Natural killer cell (primary cell): ENCODE results near the gene P2RX1. TPM values are rescaled to one million over a fixed set of nuclear protein-coding genes. Genes with fewer than 3 reads are reported as not detected.

Source experiments
- ATAC-seq, 3 donors: fragments of 150-1000 bp in 2 of 3; fragments of 200-7000 bp in 1 of 3; cut with Tn5 transposase; 1 replicate in 1 of 3; 2 replicates in 2 of 3; pipeline ENCODE4 v1.10.0; 2021; ENCODE audit warnings: mild to moderate bottlenecking in 2 of 3, moderate library complexity in 2 of 3
- DNase-seq, 2 donors: peaks; one replicate each; pipeline versions ENCODE4 v3.0.0 to v3.0.0-alpha.2; 2013 to 2021; ENCODE audit warnings: mixed read lengths in 1 of 2
- H3K27ac ChIP-seq: one replicate; pipeline ENCODE4 v1.5.1; 2013; ENCODE audit warnings: mild to moderate bottlenecking, low read length
- H3K27me3 ChIP-seq: one replicate; pipeline ENCODE4 v1.6.1; 2013; ENCODE audit warnings: low read length; ENCODE audit not compliant: control insufficient read depth, insufficient read depth
- H3K36me3 ChIP-seq: one replicate; pipeline ENCODE4 v1.6.1; 2013; ENCODE audit warnings: low read length; ENCODE audit not compliant: control insufficient read depth, insufficient read depth
- H3K4me1 ChIP-seq: one replicate; pipeline ENCODE4 v1.6.1; 2013; ENCODE audit warnings: low read length; ENCODE audit not compliant: control insufficient read depth, insufficient read depth
- H3K4me3 ChIP-seq: one replicate; pipeline ENCODE4 v1.5.1; 2013; ENCODE audit warnings: low read length
- H3K9me3 ChIP-seq: one replicate; pipeline ENCODE4 v1.6.1; 2013; ENCODE audit warnings: low read length; ENCODE audit not compliant: control insufficient read depth, insufficient read depth
- H3K27ac Mint-ChIP-seq, 2 donors: one replicate each; pipeline ENCODE4 v1.8.0; 2022; ENCODE audit warnings: mild to moderate bottlenecking in 2 of 2, mixed read lengths in 2 of 2, moderate library complexity in 1 of 2
- H3K27me3 Mint-ChIP-seq, 2 donors: one replicate each; pipeline ENCODE4 v1.8.0; 2022; ENCODE audit warnings: low read depth in 2 of 2, mixed read lengths in 2 of 2
- H3K36me3 Mint-ChIP-seq: one replicate; pipeline ENCODE4 v1.8.0; 2022; ENCODE audit warnings: mixed read lengths
- H3K4me1 Mint-ChIP-seq, 2 donors: one replicate each; pipeline ENCODE4 v1.8.0; 2022; ENCODE audit warnings: mixed read lengths in 2 of 2
- H3K4me3 Mint-ChIP-seq: one replicate; pipeline ENCODE4 v1.8.0; 2022; ENCODE audit warnings: mild to moderate bottlenecking, moderate library complexity, mixed read lengths
- H3K9me3 Mint-ChIP-seq, 2 donors: one replicate each; pipeline ENCODE4 v1.8.0; 2022; ENCODE audit warnings: mixed read lengths in 2 of 2
- WGBS: methylation state at CpG from one replicate; pipeline ENCODE4 v1.1.7; 2013; ENCODE audit warnings: missing lambda C conversion rate; ENCODE audit not compliant: insufficient coverage; 5-methylcytosine and 5-hydroxymethylcytosine counted together
- intact Hi-C: fragments of 100-400 bp; cut with micrococcal nuclease; formaldehyde crosslinking; loops from one replicate; pipeline ENCODE4 v1.14.2; 2022
- total RNA-seq, 4 donors: library from RNA; stranded (reverse); fragments of 120-200 nt in 1 of 4; gene quantifications; one replicate each; pipeline versions ENCODE4 v1.2.3 to v1.2.4, GENCODE V29; 2013 to 2022
- TF ChIP-seq, protein P1 (sequence below): fragments of 200-600 bp; IDR thresholded peaks from one replicate; pipeline ENCODE4 v1.8.0; 2022; ENCODE audit warnings: antibody characterized with exemption

Gene P2RX1
- total RNA-seq, 3 donors from 2014 or later (not counting 1 experiment from before 2014, with no cell fraction given), result 2.3 to 15.3 (median 13.4) TPM

DNA sequence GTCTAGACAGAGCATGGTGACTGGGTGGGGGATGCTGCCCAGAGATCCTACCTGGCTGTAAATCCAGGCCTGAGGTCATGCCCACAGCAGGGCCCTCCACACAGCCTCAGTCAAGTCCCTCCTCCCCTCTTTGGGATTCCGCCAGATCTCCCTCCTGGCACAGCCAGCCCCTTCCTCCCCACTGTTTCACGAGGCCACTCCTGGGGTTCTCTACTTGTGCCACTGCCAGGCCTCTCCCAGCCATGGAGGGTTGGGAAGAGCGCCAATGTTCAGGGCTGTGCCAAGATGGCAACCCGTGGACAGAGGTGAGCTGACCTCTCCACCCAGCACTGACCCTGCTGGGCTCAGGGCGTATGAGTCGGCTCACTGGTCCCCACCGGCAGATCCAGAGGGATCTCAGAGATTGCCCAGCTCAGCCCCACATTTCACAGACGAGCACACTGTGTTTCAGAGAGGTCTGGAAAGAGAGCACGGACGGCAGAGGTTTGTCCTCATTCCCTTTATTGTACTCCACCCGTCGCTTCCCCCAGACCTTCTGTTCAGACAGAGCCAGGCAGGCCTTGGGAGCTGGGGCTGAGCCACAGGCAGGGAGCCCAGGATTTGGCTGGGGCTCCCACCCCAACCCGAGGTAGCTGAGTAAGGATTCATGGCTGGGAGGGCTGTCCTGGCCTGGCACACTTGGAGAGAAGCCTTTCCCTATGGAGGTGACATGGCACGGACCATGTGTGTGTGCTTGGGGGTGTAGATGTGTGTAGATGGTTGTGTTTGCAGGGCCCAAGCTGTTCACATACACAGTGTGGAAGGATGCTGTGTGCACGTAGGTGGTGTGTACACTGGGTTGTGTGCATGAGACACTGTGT is 19.9 kb downstream of the P2RX1 start:
- intact Hi-C loops, result no loop called here
- H3K4me3 ChIP-seq, result no peak overlapping the region
- no peaks in the 10 kb centered on the region for H3K9me3 ChIP-seq
- H3K36me3 Mint-ChIP-seq, result no peaks in the 10 kb centered on the region
- H3K27ac ChIP-seq, result no peak overlapping the region
- TF ChIP-seq, protein P1, sequence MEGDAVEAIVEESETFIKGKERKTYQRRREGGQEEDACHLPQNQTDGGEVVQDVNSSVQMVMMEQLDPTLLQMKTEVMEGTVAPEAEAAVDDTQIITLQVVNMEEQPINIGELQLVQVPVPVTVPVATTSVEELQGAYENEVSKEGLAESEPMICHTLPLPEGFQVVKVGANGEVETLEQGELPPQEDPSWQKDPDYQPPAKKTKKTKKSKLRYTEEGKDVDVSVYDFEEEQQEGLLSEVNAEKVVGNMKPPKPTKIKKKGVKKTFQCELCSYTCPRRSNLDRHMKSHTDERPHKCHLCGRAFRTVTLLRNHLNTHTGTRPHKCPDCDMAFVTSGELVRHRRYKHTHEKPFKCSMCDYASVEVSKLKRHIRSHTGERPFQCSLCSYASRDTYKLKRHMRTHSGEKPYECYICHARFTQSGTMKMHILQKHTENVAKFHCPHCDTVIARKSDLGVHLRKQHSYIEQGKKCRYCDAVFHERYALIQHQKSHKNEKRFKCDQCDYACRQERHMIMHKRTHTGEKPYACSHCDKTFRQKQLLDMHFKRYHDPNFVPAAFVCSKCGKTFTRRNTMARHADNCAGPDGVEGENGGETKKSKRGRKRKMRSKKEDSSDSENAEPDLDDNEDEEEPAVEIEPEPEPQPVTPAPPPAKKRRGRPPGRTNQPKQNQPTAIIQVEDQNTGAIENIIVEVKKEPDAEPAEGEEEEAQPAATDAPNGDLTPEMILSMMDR, result no peak
- peaks cover 18% of the 10 kb centered on the region for H3K4me1 ChIP-seq
- no peaks in the 10 kb centered on the region for H3K36me3 ChIP-seq
- no peaks in the 10 kb centered on the region for H3K9me3 Mint-ChIP-seq
- peaks cover 14 to 20% of the 10 kb centered on the region in 2 donors for H3K4me1 Mint-ChIP-seq
- H3K27me3 Mint-ChIP-seq, result peaks cover 0 to 4% of the 10 kb centered on the region in 2 donors
- ATAC-seq (no peak), DNase-seq (no peak)
- no peak overlapping the region for H3K4me3 Mint-ChIP-seq
- no peaks in the 10 kb centered on the region for H3K27me3 ChIP-seq
- no peak overlapping the region for H3K27ac Mint-ChIP-seq
- WGBS, result 86% methylated on average over 14 of the region's 15 CpGs

DNA sequence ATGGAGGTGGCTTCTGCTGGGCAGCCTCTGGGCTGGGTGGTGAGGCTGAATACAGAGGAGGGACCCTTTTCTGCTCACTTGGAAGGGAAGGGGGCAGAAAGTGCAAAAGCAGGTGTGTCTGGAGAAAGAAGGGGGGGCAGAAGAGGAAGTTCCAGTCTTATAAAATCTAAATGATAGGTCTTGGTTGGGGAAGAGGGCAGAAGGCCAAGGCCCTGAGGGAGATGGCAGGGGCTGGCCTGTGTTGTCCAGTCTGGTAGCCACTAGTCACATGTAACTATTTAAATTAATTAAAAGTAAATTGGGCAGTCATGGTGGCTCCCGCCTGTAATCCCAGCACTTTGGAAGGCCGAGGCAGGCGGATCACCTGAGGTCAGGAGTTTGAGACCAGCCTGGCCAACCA is 20.9 kb downstream of the P2RX1 start:
- TF ChIP-seq, protein P1, result no peak
- no peak overlapping the region for H3K27ac Mint-ChIP-seq
- intact Hi-C loops, result loop anchor here (2.0 kb wide), 1 partner anchor 37 kb away; no protein-coding TSS in a partner anchor
- no peaks in the 10 kb centered on the region for H3K36me3 Mint-ChIP-seq
- no peak overlapping the region for H3K4me3 Mint-ChIP-seq
- H3K9me3 ChIP-seq, result no peaks in the 10 kb centered on the region
- no peak overlapping the region for H3K4me3 ChIP-seq
- no peaks in the 10 kb centered on the region for H3K27me3 ChIP-seq
- H3K36me3 ChIP-seq, result no peaks in the 10 kb centered on the region
- no peak for DNase-seq
- no peak overlapping the region for H3K27ac ChIP-seq
- H3K4me1 ChIP-seq, result peaks cover 19% of the 10 kb centered on the region
- H3K9me3 Mint-ChIP-seq, result no peaks in the 10 kb centered on the region
- peaks cover 18 to 28% of the 10 kb centered on the region in 2 donors for H3K4me1 Mint-ChIP-seq
- 90% methylated on average over 3 of the region's 3 CpGs for WGBS
- ATAC-seq, result no peak
- no peaks in the 10 kb centered on the region for H3K27me3 Mint-ChIP-seq

GRCh38 chr17:3894911-3895343 is 21.3 kb downstream of the P2RX1 start:
- no peak for DNase-seq
- H3K4me1 ChIP-seq, result peaks cover 19% of the 10 kb centered on the region

More at GRCh38 chr17:3894911-3895343, 21.3 kb downstream of the P2RX1 start:
- Histone ChIP-seq H3K27ac (no peak overlapping the region), H3K4me3 (no peak overlapping the region), H3K27me3 (no peaks in the 10 kb centered on the region), H3K9me3 (no peaks in the 10 kb centered on the region), H3K36me3 (no peaks in the 10 kb centered on the region)
- no peak overlapping the region for H3K4me3 Mint-ChIP-seq
- TF ChIP-seq, protein P1, result no peak
- peaks cover 18 to 30% of the 10 kb centered on the region in 2 donors for H3K4me1 Mint-ChIP-seq
- 59% methylated on average over 2 of the region's 2 CpGs for WGBS
- H3K27me3 Mint-ChIP-seq, result no peaks in the 10 kb centered on the region
- no peak overlapping the region for H3K27ac Mint-ChIP-seq
- no peaks in the 10 kb centered on the region for H3K36me3 Mint-ChIP-seq
- intact Hi-C loops, result loop anchor here (2.0 to 5.0 kb wide), 2 partner anchors 38 to 67 kb away; partner anchors contain the start of gene ATP2A3
- no peak for ATAC-seq
- H3K9me3 Mint-ChIP-seq, result no peaks in the 10 kb centered on the region
